ENCODE measurements around the gene XIRP1.

The XIRP1 gene

GRCh38 chr3:39164414-39164813 lies 28.0 kb downstream of the XIRP1 start:
- H3K9ac ChIP-seq (ENCODE audit: low read depth, low read length, poor library complexity, severe bottlenecking) = no peak overlapping the region
- no peaks in the 10 kb centered on the region for H4K20me1 ChIP-seq (ENCODE audit: insufficient read depth, low read length, poor library complexity, severe bottlenecking)
- no peak overlapping the region for H3K4me2 ChIP-seq (ENCODE audit: low read depth, low read length, poor library complexity, severe bottlenecking)
- no peak overlapping the region for H3K4me3 ChIP-seq (ENCODE audit: low read length, poor library complexity, severe bottlenecking)
- H3K27me3 ChIP-seq (ENCODE audit: insufficient read depth, low read length, poor library complexity, severe bottlenecking) = no peaks in the 10 kb centered on the region
- H3F3A ChIP-seq (ENCODE audit: low read depth) = no peaks in the 10 kb centered on the region
- no peak overlapping the region for H2AFZ ChIP-seq (ENCODE audit: low read length)
- no peaks in the 10 kb centered on the region for H3K9me2 ChIP-seq (replicated peaks; ENCODE audit: low read depth, low read length)
- TF ChIP-seq, protein P1, sequence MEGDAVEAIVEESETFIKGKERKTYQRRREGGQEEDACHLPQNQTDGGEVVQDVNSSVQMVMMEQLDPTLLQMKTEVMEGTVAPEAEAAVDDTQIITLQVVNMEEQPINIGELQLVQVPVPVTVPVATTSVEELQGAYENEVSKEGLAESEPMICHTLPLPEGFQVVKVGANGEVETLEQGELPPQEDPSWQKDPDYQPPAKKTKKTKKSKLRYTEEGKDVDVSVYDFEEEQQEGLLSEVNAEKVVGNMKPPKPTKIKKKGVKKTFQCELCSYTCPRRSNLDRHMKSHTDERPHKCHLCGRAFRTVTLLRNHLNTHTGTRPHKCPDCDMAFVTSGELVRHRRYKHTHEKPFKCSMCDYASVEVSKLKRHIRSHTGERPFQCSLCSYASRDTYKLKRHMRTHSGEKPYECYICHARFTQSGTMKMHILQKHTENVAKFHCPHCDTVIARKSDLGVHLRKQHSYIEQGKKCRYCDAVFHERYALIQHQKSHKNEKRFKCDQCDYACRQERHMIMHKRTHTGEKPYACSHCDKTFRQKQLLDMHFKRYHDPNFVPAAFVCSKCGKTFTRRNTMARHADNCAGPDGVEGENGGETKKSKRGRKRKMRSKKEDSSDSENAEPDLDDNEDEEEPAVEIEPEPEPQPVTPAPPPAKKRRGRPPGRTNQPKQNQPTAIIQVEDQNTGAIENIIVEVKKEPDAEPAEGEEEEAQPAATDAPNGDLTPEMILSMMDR (conservative IDR thresholded peaks at IDR 0.05; ENCODE audit: low read length) = no peak
- TF ChIP-seq EZH2phosphoT487 (IDR thresholded peaks at IDR 0.05; ENCODE audit: borderline replicate concordance) = no peak
- H3K4me1 ChIP-seq (ENCODE audit: insufficient read depth, low read length, poor library complexity, severe bottlenecking) = peaks cover 13% of the 10 kb centered on the region
- H3K36me3 ChIP-seq (ENCODE audit: insufficient read depth, low read length) = no peaks in the 10 kb centered on the region
- H3K9me3 ChIP-seq (ENCODE audit: insufficient read depth, low read depth, low read length) = no peaks in the 10 kb centered on the region
- no peaks in the 10 kb centered on the region for H3K79me2 ChIP-seq (ENCODE audit: insufficient read depth, low read length)

GRCh38 chr3:39158148-39158715 lies 34.2 kb downstream of the XIRP1 start:
- Histone ChIP-seq H3K9ac (ENCODE audit: low read depth, low read length, poor library complexity, severe bottlenecking) (no peak overlapping the region), H3K4me1 (ENCODE audit: insufficient read depth, low read length, poor library complexity, severe bottlenecking) (peaks cover 3% of the 10 kb centered on the region), H3K27me3 (ENCODE audit: insufficient read depth, low read length, poor library complexity, severe bottlenecking) (no peaks in the 10 kb centered on the region), H3K9me2 (replicated peaks; ENCODE audit: low read depth, low read length) (no peaks in the 10 kb centered on the region), H3K36me3 (ENCODE audit: insufficient read depth, low read length) (no peaks in the 10 kb centered on the region), H3K9me3 (ENCODE audit: insufficient read depth, low read depth, low read length) (no peaks in the 10 kb centered on the region), H2AFZ (ENCODE audit: low read length) (no peak overlapping the region), H4K20me1 (ENCODE audit: insufficient read depth, low read length, poor library complexity, severe bottlenecking) (no peaks in the 10 kb centered on the region), H3F3A (ENCODE audit: low read depth) (no peaks in the 10 kb centered on the region), H3K4me2 (ENCODE audit: low read depth, low read length, poor library complexity, severe bottlenecking) (no peak overlapping the region), H3K79me2 (ENCODE audit: insufficient read depth, low read length) (no peaks in the 10 kb centered on the region), H3K4me3 (ENCODE audit: low read length, poor library complexity, severe bottlenecking) (no peak overlapping the region)
- TF ChIP-seq, protein P1 (conservative IDR thresholded peaks at IDR 0.05; ENCODE audit: low read length) = no peak
- no peak for TF ChIP-seq EZH2phosphoT487 (IDR thresholded peaks at IDR 0.05; ENCODE audit: borderline replicate concordance)

- Histone ChIP-seq H3K27me3 (ENCODE audit: insufficient read depth, low read length, poor library complexity, severe bottlenecking) (no peaks in the 10 kb centered on the region), H3K9me2 (replicated peaks; ENCODE audit: low read depth, low read length) (no peaks in the 10 kb centered on the region), H3F3A (ENCODE audit: low read depth) (no peaks in the 10 kb centered on the region), H3K9ac (ENCODE audit: low read depth, low read length, poor library complexity, severe bottlenecking) (no peak overlapping the region), H4K20me1 (ENCODE audit: insufficient read depth, low read length, poor library complexity, severe bottlenecking) (peaks cover 3% of the 10 kb centered on the region), H3K9me3 (ENCODE audit: insufficient read depth, low read depth, low read length) (no peaks in the 10 kb centered on the region), H2AFZ (ENCODE audit: low read length) (no peak overlapping the region), H3K4me1 (ENCODE audit: insufficient read depth, low read length, poor library complexity, severe bottlenecking) (peaks cover 7% of the 10 kb centered on the region), H3K4me3 (ENCODE audit: low read length, poor library complexity, severe bottlenecking) (no peak overlapping the region), H3K79me2 (ENCODE audit: insufficient read depth, low read length) (peaks cover 7% of the 10 kb centered on the region; the same call in 1 of the 2 replicates), H3K36me3 (ENCODE audit: insufficient read depth, low read length) (no peaks in the 10 kb centered on the region), H3K4me2 (ENCODE audit: low read depth, low read length, poor library complexity, severe bottlenecking) (no peak overlapping the region)
- no peak for TF ChIP-seq EZH2phosphoT487 (IDR thresholded peaks at IDR 0.05; ENCODE audit: borderline replicate concordance)
These were observed 35.0 kb downstream of the XIRP1 start for GRCh38 chr3:39157359-39157758.

- H3K9ac ChIP-seq (ENCODE audit: low read depth, low read length, poor library complexity, severe bottlenecking) = no peak overlapping the region
- H3K4me2 ChIP-seq (ENCODE audit: low read depth, low read length, poor library complexity, severe bottlenecking) = no peak overlapping the region
- H3K9me2 ChIP-seq (replicated peaks; ENCODE audit: low read depth, low read length) = no peaks in the 10 kb centered on the region
- no peak overlapping the region for H3K4me3 ChIP-seq (ENCODE audit: low read length, poor library complexity, severe bottlenecking)
- H3K79me2 ChIP-seq (ENCODE audit: insufficient read depth, low read length) = peaks cover 15% of the 10 kb centered on the region; the same call in 1 of the 2 replicates
- H3K27me3 ChIP-seq (ENCODE audit: insufficient read depth, low read length, poor library complexity, severe bottlenecking) = no peaks in the 10 kb centered on the region
- peaks cover 12% of the 10 kb centered on the region for H4K20me1 ChIP-seq (ENCODE audit: insufficient read depth, low read length, poor library complexity, severe bottlenecking)
- H3K4me1 ChIP-seq (ENCODE audit: insufficient read depth, low read length, poor library complexity, severe bottlenecking) = peaks cover 16% of the 10 kb centered on the region
- TF ChIP-seq, protein P1 (conservative IDR thresholded peaks at IDR 0.05; ENCODE audit: low read length) = no peak
- no peak for TF ChIP-seq EZH2phosphoT487 (IDR thresholded peaks at IDR 0.05; ENCODE audit: borderline replicate concordance)
- no peaks in the 10 kb centered on the region for H3F3A ChIP-seq (ENCODE audit: low read depth)
- H2AFZ ChIP-seq (ENCODE audit: low read length) = no peak overlapping the region
- H3K36me3 ChIP-seq (ENCODE audit: insufficient read depth, low read length) = no peaks in the 10 kb centered on the region
- H3K9me3 ChIP-seq (ENCODE audit: insufficient read depth, low read depth, low read length) = no peaks in the 10 kb centered on the region
These were observed 36.0 kb downstream of the XIRP1 start for GRCh38 chr3:39156421-39156820.

Data from Loucy (cell line).